Activated naive CD4-positive, alpha-beta T cell treated with Interleukin-2 at 50 U/mL for 16 hours (primary cell): ENCODE measurements around the gene CPE.
"Not testable (repeated sequence)": the region's sequence is repeated elsewhere in the genome, so short reads cannot be mapped to it uniquely, and the experiment has no call there.

Source experiments
- DNase-seq: peaks from one replicate; pipeline ENCODE4 v3.0.0-alpha.2; 2020

The CPE gene

DNA sequence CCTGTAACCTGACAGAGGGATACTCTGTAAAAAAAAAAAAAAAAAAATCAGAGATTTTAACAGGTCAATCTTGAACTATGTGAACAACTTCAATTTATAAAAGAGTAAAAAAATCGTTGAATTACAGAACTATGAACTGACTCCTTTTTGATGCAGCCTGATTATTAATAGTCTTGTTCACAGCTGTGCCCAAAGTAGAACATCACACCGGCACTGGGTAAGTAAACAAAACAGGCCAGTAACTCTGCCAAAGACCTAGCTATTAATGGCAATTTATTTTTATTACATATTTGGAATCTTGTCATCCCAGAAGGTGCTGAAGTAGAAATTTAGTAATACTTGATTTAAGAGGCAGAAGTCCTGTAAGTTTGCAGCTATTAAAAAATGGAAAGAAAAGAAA is 31.4 kb downstream of the CPE start:
- no peak for DNase-seq

DNA sequence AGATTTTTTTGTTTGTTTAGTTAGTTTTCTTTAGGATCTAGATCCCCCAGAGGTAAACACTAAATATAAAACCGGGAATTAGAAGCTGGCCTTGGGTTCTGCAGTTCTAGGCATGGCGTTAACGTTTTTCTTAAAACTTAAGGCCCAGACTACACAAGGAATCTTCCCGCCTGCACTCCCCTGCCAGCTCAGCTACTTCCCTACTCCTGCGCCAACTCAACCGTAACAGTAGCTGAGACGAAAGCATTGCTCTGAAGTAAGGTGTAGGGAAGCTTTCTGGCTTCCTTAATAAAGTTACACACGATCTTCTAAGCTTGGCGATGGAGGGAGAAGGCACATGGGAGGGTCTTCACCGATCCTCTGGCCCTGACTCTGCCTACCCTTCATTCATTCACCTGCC is 37.1 kb downstream of the CPE start:
- no peak for DNase-seq

DNA sequence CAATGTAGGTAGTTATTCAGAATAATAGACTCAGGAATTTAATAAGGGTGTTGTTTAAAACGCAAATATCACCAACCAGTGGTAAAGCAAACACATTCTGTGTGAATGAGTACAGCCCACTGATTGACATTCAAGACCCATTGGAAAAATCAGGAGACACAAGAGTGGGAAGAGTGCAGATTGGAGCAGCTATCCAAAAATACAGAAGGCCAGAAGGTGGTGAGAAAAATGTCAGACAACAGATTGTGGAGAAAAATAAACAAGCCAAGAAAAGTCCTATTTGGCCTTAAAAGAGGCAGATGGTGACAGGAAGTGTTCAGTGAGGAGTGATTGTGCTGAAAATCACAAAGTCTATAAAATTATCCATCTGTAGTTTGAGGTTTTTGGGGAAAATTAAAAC is 39.3 kb downstream of the CPE start:
- no peak for DNase-seq

DNA sequence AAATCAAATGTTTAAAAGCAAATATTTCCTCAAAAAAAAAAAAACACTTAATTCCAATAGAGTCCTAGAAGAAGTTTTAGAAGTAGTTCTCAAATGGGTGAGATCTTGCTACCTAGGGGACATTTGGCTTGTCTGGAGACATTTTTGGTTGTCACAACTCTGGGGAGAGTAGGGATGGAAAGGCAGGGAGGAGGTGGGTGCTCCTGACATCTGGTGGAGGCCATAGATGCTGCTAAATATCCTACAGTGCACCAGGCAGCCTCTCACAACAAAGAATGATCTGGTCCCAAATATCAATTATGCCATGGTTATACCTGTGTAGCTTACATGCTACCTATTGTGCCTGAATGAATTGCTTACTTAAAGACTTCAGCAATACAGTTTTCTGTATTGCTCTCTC is 46.8 kb downstream of the CPE start:
- DNase-seq, result no peak

DNA sequence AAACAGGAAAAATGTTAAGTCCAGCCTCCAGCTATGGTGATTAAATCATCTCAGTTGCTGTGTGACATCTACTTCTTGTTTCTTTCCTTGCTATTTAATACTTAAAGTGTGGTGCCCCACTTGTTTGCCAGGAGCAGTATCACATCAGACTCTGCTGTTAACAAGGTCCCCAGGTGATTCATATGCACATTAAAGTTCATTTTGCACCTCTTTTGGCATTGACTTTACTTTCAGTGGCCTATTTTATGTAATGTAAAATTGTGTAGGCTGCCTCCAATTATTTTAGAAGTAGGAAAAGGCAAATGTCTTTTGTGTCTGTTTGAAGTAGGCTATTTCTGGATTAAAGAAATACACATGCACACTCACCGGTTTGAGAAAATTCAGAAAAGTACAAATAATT is 47.5 kb downstream of the CPE start:
- no peak for DNase-seq

DNA sequence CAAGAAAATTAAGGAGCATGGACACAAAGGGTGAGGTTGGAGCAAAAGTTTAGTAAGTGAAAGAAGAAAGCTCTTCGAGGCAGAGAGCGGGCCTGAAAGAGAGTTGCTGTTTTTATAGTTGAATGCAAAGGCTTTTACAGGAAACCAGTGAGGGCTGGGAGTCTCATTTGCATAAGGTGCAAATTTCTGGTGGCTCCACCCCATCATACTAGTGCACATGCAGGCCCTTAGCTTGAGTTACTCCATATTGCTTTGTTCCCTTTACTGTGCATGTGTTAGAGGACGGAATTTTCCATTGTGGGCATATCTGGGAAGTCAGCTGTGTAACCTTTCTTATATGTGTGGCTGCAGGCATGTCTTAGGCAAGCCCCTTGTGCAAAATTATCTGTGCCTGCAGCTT is 48.0 kb downstream of the CPE start:
- DNase-seq, result no peak

DNA sequence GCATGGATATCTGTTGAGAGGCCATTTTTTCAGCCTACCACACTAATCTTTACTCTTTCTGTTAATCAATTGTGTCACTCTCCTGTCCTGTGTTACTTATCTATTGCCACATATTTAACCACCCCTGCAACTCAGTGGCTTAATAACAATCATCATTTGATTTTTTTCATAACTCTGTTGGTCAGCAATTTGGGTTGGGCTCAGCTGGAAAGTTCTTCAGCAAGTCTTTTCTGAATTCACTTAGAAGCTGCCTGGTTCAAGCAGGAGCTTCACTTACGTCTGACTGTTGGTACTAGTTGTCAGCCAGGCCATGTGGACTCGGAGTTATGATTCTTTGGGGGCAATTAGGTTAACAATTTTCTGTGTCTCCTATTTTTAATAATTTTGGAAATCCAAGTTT is 50.1 kb downstream of the CPE start:
- DNase-seq, result no peak

DNA sequence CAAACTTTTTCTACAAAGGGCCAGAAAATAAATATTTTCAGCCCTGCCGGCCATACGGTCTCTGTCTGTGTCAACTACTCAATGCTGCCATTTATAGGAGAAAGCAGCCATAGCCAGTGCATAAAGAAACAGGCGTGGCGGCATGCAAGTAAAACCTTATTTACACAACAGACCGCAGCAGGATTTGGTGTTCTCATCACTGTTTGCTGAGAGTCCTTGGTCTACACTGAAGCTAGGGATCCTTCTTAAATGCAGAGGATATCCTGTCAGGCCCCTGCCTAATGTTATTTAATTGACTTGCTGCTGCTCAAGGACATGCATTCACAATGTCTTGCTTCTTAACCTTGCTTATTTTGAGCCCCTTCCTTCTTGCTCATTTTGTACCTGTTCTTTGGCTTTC is 54.7 kb downstream of the CPE start:
- DNase-seq, result no peak

DNA sequence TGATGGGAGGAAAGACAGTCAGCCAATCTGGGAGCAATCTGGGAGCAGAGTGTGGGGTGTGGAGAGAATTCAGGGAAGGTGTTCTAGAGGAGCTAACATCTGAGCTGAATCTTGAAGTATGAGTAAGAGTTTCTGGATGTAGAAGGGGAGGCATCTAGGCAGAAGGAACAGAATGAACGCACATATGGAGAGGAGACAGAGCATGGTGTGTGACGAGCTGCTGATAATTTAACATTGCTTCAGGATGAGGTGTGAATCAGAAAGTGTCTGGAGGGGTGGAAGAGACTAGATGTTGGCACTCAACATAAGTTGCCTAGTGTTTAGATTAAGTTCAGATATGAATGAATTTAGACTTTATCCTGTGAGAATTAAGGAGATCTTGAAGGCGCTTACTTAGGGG is 58.9 kb downstream of the CPE start:
- DNase-seq, result no peak

DNA sequence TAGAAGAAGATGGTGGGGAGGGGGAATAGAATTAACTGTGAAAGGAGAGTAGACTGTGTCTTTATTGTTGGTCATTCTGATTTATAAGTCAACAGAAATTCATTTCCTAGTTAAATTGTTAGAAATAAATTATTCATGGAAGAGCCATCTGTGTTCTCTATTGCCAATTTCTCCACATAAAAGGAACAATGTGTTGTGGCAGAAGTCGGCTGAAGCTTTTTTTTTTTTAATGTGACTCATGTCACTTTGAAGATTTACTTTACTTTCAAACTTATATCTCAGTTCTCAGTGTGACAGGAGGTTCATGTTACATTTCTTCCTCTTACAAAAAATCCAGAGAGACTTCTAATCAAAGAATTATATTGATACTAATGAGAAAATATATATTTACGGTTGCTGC is 60.5 kb downstream of the CPE start:
- no peak for DNase-seq

DNA sequence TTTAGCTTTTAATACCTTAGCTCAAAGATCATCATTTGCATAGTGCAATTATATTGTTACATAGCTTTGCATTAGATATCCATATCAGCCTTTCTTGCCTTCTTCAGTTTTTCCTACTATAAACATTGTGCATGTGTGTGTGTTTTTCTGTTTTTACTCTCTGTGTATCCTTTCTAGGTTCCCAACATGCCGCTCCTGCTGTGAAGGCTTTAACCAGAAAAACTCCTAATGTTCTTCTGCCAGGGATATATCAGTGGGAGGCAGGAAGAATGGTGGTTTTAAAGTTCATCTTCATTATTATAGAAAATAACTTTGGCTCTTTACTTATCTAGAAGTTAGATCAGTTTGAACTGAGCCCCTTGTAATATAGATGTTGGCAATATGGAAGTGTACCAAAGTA is 61.2 kb downstream of the CPE start:
- no peak for DNase-seq

DNA sequence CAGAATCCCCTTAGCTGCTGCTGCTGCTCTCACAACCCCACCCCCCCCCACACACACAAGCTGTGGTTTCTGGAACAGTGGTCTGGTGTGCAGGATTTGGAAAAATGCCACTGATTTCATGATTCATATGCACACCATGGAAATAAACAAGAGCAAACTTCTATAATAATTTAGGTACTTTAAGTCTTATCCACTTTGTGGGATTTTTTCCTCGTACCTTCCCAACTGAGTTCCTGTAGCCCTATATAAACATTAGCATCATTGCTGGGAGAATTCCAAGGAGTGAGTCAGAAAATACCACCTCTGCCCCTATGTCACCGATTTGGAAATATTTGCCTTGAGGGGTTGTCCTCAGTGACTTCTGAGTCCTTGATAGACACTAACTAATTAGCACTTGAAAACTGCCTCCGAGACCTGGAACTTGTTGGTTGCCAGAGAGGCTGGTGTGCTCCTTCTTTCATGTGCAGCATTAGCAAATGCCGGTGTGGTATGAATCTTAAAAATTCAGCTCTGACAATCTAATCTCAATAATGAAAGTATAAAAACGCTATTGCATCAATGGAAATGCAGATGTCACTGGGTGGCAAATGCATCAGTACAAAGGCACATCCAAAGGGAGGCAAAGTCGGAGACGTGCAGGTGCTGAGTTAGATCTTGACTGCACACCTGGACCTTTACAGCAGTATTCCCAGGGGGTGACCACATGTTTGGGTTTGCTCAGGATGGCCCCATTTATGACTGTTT is 61.8 kb downstream of the CPE start:
- no peak for DNase-seq

DNA sequence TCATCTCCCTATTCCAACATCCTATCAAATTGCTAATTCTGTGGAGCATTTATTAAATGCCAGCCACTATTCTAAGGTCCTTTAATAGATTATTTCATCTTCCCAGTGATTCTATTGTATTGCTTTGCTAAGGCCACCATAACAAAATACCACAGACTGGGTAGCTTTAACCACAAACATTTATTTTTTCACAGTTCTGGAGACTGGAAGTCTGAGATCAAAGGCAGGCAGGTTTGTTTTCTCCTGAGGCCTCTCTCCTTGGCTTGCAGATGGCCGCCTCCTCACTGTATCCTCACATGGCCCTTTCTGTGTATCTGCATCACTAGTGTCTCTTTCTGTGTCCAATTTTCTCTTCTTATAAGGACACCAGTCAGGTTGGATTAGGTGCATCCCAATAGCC is 64.5 kb downstream of the CPE start:
- DNase-seq, result no peak

DNA sequence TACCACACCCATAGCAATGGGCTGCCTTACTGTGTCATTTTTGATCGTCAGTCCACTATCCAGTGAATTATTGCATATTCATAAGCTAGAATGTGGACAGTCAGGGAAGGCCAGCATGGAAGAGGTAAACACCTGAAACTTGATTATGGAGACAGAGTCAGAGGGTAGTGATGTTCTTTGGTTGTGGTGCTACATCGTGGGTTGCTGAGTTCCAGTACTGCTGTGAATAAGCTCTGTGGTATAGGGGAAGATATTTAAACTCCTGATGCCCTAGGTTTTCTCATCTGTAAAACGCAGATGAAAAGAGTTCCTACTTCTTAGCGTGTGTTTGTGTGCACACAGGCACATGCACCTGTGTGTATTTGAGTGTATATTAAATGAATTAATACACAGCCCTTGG is 69.9 kb downstream of the CPE start:
- DNase-seq, result no peak

DNA sequence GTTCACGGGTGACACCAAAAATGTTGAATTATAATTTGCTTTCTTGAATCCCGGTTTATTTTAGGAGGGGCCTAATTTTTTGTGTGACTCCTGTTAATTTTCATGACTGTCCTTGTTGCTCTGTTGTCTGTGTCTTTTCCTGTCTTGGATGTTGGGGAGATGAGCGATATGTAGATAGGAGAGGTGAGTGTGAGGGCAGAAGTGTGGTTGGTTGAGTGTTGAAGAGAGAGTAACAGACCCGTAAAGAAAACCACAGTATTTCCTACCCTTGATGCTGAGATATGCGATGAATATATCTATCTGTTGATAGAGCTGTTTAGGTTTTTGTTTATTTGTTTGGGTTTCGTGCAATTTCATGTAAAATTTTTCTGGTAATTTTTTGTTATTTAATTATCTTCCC is 70.5 kb downstream of the CPE start:
- no peak for DNase-seq

DNA sequence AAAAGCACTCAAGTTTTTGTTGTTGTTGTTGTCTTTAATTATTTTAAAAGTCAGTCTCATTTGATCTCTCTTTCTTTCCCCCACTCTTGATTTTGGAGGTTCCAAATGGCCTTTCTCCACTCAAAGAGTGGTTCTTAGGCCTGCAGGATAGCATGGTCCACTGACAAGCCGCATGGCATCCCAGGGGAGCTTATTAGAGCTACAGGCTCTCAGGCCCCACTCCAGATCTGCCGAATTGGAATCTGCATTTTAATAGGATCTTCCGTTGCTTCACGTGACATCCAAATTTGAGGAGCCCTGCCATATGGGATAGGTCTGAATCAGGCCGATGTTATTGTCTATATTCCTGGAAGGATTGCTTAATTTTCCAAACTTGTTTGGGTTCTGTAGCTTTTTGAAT is 72.1 kb downstream of the CPE start:
- no peak for DNase-seq

DNA sequence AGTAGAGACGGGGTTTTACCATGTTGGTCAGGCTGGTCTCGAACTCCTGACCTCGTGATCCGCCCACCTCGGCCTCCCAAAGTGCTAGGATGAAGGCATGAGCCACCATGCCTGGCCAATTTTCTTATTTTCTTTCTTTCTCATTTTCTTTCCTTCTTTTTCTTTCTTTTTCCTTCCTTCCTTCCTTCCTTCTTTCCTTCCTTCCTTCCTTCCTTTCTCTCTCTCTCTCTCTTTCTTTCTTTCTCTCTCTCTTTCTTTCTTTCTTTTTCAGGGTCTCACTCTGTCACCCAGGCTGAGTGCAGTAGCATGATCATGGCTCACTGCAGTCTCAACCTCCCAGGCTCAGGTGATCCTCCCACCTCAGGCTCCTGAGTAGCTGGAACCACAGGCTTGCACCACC is 74.3 kb downstream of the CPE start:
- not testable (repeated sequence) for DNase-seq

DNA sequence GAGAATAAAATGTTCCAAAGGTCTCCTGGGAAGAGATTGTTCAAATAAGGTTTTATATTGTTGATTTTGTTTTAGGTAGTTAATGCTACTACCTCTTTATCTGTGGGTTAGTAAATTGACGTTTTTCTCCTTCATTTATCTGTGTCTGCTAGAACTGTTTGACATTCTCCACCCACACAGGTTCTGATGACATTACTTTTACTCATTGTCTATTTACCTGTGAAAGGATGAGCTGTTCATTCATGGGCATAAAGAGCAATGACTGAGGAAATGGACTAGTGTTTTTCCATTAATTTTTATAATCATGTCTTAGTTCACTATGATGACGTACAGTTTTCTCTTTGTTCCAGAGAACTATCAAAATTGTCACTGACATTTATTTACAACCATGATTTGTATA is 75.6 kb downstream of the CPE start:
- no peak for DNase-seq

DNA sequence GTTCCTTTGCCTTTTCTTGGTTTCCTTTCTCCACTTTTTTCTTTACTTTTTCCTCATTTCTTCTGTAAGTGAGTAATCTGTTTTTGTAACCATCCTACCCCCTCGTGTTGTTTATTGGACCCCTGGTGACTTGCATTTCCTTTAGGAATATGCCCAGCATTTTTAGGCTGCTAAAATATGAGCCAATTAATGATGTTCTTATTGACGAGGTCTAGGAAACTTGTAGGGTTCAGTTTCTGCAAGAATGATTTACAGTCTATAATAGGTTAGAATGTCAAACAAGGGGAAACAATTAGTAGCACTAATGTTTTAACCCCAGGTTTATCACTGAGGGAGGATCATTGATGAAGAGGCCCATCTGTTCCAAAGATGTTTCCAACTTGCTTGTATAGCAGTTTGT is 79.0 kb downstream of the CPE start:
- DNase-seq, result no peak

DNA sequence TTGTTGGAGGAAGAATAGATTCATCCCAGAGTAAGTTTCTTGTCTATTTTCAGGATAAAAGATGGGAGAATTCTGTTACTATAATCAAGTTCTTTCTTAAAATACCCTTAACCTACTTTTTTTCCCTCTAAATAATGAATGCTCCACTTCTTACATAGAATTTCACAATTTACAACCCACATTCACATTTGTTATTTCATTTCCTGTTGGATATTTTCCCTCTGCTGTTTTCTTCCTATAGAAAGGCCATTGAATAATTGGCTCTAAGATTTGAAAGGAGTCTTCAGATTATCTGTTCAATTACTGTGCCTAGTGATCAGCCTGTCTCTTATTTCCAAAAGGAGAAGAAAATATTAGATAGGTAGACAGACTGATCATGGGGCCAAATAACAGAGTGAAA is 79.7 kb downstream of the CPE start:
- DNase-seq, result no peak

DNA sequence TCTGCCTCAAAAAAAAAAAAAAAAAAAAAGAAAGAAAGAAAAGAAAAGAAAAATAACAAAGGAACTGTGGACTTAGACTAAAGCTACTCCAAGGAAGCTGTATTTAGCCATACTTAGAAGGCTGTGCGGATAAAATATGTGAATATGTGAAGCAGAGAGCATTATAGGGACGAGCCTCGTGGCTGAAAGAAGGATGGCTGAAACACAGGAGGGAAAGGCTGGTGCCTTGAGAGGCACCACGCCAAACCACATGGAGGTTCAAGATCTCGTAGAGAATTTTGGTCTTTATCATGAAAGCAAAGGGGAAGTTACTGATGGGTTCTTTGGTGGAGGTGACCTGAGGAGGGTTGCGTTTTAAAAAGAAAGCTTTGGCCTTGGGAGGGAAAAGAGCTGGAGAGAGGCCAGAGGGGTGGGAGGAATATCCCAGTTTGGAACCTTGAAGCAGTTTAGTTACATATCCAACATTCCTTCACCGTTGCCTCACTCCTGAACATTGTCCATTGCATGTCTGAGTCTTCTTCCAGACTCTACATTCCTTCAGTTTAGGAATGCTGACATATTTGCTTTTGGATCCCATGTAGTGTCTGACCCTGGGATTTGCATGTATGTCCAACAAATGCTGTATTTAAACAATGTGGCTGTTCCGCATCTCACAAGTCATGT is 82.5 kb downstream of the CPE start:
- no peak for DNase-seq

DNA sequence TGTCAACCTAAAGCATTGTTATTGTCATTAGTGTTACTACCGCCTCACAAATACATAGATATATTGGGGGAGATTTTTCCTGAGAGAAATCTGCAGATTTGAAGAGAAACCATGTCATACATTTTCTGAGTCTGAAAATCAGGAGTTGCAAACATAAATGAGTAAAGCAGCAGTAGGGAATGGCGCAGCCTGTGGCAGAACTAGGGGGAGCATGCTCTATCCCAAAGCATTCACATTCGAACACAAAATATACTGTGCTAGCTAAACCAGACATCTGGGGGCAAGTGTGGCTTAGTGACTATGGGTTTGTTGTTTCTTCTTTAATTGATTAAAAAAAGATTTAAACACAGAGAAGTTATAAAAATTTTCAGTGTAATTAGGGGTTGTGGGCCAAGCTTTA is 83.2 kb downstream of the CPE start:
- DNase-seq, result no peak

DNA sequence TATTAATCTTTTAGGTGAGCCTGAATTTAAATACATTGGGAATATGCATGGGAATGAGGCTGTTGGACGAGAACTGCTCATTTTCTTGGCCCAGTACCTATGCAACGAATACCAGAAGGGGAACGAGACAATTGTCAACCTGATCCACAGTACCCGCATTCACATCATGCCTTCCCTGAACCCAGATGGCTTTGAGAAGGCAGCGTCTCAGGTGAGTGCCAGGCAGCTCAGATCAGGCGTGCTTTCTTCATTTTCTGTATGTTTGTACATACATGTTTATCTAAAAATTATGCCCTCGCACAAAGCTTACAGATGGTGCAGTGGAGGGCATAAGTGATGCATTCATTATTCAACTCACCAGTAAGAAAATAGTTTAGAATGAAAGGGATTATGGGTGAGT is 85.6 kb downstream of the CPE start:
- DNase-seq, result no peak

DNA sequence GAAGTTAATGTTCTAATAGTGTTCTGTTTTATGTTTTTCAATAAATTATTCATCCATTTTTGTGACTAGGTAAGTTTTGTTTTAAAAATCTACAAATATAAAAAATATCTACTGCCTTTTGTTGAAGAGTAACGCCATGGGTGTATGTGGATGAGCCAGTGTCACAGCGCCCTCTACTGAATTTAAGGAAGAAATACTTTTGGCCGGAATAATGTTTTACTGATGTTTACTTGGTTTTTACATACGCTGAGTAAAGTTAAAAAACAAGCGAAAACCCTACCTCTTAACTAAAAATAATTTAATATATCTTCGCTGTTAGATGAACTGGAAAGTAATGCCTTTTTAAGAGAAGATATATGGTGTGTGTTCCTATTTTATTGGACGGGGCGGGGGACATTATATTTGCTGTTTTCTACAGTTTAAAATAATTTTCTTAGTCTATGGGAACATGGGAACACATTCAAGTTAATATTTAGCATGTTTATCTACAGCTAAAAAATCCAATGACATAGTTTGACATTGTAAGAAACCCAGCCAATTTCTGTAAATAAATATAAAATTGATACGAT is 86.1 kb downstream of the CPE start:
- no peak for DNase-seq

DNA sequence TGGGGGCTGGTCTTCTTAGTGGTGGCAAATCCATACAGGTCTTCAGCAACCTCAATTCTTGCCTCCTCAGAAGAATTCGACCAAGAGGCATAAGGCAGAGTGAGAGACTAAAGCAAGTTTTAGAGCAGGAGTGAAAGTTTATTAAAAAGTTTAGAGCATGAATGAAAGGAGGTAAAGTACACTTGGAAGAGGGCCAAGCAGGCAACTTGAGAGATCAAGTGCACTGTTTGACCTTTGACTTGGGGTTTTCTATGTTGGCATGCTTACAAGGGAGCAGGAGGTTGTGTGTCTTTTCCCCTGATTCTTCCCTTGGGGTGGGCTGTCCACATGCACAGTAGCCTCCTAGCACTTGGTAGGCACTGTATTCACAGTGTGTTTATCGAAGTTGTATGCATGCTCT is 91.2 kb downstream of the CPE start:
- no peak for DNase-seq
